B cell (primary cell): ENCODE measurements around the gene LAMC2.

Experiments
- CTCF ChIP-seq: fragments of 200-600 bp; IDR thresholded peaks from one replicate; pipeline ENCODE4 v1.8.0; 2022; ENCODE audit warnings: antibody characterized with exemption, mild to moderate bottlenecking
- EZH2 ChIP-seq: IDR thresholded peaks from 2 replicates; pipeline ENCODE4 v1.6.1; 2012; ENCODE audit warnings: borderline replicate concordance, low read depth, mild to moderate bottlenecking, moderate library complexity, low read length; ENCODE audit not compliant: insufficient read depth, poor library complexity, severe bottlenecking

GRCh38 chr1:183275322-183275721, 89.3 kb downstream of the LAMC2 start:
- TF ChIP-seq CTCF (no peak), EZH2 (no peak)
